T-helper 1 cell (primary cell): ENCODE data around the gene CCNA2.

Source experiments
- DNase-seq, 5 donors: peaks; one replicate each; pipeline ENCODE4 v3.0.0-alpha.2; 2012 to 2020

Gene CCNA2

DNA sequence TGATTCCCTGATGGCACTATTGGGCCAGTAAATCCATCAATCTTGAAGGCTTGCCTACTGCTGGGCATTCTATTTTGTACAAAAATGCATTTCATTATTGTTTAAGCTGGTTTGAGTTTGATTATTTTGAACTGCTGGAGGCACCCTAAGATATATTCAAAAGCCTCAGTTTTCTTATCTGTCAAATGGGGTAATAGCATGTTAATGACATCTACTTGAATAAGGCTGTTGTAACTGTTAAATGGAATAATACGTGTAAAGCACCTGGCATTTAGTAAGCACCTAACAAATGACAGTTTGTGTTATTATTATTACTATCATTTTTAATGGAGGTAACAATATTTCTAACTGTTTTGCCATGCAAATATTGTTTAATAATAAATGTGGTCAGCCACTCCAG, 51.8 kb downstream of the CCNA2 start:
- no peak for DNase-seq

DNA sequence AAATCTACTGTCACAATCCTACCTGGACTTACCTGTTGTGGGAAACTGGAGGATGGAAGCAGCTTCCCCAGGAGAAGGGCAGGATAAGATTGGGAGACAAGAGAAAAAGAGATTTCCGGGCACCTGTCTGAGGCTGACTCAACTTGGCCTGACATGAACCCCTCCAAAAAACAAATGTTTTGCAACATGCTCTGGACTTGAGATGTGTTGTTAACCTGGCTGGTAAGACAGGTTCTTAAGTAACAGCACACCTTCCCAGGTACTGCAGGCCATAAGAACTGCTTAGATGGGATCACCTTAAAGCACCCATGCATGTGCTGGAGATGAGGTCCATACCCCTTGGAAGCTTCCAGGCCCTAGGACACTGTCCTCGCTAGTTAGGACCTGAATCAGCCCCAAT, 54.3 kb downstream of the CCNA2 start:
- DNase-seq = no peak

DNA sequence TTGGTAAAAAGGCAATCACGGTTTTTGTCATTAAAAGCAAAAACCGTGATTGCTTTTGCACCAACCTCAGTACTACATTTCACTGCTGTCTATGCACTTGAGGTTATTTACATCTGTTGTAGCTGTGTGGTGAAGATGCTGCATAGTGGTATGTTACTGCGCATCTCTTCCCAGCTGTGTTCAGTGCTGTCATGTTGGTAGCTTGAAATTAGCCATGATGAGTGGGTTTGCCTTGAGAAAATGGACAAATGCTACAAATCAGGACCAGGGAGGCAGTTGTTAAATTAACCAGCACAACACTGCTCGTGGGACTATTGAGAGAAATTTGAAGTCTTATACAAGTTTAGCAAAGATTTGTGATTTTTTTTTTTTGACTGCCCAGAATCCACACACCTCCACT, 56.5 kb downstream of the CCNA2 start:
- DNase-seq = no peak
